KG1 (cell line): ENCODE data around the gene FSTL4.
"Not testable (repeated sequence)": the region's sequence is repeated elsewhere in the genome, so short reads cannot be mapped to it uniquely, and the experiment has no call there.

Source experiments
- DNase-seq: peaks from one replicate; lab custom pipeline; 2025; lab: John Stamatoyannopoulos, UW

The FSTL4 gene

DNA sequence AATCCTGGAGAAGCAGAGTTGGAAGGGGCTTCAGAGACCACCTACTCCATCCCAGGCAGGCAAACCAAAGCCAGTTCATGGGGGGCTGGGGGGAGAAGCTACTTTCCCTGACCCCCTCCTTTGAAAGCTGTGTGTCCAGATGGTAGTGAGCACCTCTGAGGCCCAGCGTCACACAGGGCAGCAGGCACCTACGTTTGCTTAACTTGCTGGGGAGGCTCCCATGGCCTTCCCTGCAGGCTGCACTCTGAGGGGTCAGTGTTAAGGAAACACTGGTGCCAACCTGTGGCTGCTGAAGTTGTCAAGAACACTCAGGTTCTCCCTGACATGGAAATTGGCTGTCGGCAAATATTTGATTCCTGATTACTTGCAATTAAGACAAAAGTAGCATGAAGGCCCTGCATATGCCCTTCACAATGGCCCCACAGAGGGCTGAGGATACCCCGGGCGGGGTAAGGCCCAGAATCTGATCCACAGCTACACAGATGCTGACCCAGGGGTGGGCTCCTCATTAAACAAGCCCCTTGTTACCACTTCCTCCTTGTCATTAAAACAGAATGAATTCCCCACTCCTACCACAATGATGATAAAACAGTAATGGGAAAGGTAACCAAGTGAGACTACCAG, 208.5 kb downstream of the FSTL4 start:
- no peak for DNase-seq

DNA sequence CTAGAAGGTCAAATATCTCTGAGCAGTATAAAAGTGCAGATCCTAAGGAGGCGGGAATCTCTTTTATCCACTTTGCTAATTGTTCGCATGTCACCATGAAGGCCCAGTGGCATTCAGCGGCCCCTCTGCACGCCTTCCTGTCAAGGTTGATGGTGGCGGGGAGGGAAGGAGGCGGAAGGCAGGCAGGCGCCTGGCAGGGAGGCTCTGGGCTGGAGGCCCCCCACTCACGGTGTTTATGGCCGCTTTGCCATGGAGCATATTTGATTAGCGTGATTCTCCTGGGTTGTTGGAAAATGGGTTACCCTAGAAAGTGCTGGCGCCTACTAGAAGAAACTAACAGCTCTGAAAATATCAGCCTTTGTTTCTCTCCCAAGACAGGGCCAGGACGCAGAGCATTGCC, 209.6 kb downstream of the FSTL4 start:
- no peak for DNase-seq

DNA sequence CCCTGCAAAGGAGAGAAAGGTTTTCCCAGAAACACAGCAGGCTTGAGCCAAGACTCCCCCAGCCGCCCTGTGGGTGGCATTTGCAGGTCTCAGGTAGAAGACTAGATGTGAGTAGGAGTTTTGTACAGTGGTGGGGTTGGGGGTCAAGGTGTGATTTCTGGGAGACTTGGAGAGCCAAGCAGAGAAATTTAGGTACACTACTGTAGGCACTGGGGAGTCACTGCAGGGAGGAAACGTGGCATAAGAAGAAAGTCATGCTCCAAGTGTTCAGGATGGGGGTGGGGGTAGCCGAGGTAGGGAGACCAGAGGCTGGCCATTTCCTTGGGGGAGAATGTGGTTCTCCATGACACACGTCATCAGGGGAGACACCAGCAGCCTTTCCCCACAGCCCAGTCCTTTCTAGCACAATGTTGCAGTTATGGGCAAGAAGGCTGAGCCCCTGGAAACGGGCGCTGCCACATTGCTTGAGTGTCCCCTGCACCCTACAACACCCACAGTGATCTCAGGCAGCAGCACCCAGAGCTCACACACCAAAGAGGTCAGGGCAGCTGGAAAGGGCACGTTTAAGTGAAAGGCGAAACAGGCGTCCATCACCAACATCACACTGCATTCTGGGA, 210.5 kb downstream of the FSTL4 start:
- DNase-seq = no peak

DNA sequence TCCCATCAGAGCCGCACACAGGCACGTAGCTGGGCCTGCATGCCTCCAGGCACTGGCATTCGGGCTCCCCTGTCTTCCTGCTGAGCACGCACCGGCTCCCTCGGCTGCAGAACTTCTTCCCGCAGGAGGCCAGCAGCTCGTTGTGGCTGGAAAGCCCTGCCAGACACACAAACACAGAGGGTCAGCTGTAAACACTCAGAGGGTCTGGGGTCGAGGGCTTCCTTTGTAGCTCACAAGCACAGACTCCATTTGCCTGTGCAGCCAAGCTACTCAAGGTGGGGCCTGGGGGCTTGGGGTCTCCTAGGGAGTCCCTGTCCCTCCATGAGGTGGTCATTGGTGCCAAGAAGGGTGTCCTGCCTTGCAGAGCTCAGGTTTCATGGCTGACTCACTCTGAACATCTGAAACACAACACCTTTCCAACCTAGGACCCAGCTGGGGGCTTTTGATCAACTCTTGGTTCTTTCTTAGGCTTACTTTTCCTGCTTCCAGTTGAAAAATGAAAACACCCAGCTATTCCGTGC, 211.4 kb downstream of the FSTL4 start:
- no peak for DNase-seq

DNA sequence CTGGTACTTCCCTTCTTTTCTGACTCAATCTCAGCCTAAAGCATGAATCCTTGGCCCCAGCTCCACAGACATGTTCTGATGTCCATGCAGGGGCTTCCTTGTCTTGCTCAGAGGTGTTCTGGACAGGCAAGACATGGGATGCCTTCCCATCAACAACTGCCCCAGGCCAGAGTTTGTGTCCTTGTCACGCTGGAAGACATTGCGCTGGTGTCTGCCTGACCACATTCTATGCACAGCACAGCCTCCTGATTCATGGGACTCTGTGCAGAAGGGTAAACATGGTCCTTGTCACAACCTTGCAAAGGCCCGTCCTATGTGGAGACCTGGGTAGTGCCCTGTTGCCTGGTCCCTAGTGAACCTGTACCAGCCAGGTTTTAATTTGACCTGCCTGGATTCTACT, 212.2 kb downstream of the FSTL4 start:
- DNase-seq = no peak

DNA sequence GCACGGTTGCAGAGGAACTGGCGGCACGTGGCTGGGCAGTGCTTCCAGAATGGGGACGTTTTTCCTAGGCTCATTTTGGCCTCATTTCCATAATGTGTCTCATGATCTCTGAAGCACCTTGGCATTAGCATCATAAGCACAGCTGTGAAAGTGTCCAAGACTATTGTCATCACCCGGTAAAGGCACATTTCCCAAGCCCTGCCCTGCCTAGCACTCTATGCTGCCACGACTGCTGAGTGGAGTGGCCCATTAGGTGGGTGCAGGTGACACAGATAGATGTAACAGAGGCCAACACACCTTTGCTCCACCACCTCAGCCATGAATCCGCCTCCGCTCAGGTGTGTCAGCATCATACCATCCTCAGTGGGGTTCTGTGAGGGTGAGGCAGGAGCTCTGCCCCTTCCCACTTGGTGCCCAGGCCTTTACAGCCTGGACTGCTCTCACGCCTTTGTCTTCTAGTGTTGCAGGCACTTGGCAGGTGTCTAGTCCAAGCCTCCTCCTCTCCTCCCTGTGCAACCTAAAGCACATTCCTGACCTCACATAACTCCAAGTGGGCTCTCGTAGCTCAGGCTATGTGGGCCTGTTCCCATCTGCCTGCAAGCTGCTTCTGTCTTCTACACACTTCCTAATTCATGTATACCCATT, 213.0 kb downstream of the FSTL4 start:
- no peak for DNase-seq

DNA sequence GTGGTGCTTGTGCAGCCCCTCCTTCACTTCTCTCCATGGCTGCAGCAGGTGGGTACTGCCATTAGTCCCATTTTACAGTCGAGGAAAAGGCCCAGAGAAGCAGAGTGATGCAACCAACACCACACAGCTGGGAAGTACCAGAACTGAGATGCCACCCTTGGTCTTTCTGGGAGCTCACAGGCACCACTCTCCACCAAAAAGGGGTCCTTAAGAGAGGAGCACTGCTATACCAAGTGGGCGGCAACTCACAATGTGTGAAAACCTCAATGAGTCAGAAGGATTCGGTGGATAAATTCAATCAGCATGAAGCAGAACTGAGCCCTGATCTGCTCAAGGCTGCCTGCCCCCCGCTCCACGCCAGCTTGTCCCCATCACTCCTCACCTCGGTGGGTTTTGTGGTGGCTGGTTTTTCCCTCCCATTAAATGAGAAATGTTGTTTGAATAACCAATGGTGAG, 213.7 kb downstream of the FSTL4 start:
- no peak for DNase-seq

DNA sequence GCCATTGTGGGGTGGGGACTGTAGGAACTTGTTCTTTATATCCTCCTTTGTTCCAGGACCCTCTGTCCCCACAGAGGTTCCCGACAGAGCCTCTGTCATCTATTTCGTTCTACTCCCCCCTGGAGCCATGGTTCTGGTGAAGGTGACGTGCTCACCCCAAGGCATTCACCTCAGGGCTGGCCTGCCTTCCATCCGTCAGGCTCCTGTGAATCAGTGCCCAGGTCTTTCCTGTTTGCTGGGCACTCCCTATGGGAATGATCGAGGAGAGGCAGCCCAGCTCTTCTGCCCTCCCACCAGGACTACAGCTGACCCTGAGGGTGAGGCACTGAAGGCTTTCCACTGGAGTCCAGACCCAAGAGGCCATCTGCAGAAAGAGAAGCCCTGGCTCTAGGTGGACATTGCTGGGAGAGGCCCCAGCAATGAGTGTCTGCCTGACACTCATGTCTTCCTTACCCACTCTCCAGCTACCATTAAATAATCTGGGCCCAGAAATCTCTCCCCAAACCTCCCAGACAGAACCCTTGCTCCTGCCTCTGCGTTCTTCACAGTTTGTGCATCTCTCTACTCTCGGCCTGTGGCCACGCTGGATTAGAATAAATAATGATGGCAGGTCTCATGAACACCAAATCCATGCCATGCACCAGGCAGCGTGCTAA, 214.2 kb downstream of the FSTL4 start:
- no peak for DNase-seq

DNA sequence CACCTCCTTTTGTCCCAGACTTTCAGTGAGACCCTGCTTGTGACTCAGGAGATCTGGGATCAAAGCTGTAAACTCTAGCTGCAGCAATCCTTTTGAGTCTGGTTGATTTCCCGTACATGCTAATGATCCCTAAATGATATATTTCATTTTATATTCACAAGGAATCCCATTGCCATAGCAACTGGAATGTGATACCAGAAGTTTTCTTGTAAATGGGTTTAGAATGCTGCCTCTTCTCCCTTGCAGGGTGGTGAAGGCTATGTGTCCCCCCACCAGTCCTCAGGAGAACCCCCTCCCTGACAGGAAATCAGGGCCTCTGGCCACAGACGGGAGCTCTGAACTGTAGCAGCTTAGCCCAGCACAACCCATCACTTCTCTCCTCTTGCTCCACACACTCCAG, 215.0 kb downstream of the FSTL4 start:
- no peak for DNase-seq

DNA sequence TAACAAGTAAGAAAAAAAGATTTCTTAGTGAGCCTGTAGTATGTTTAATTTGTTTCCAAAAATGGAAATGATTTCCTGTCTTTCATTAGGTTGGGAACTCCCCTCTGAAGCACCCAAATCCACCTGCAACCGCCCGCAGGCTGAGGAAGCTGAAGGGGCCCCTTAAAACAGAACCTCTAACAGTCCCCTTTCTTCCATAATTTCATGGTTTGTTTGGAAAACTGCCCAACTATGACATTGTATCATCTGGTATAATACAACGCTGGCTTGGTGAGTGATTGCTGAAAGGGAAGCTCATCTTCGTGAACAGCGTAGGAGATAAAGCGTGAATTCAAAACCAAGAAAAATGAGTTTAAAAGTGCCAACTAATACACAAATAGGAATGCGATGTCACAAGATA, 215.5 kb downstream of the FSTL4 start:
- DNase-seq = no peak

DNA sequence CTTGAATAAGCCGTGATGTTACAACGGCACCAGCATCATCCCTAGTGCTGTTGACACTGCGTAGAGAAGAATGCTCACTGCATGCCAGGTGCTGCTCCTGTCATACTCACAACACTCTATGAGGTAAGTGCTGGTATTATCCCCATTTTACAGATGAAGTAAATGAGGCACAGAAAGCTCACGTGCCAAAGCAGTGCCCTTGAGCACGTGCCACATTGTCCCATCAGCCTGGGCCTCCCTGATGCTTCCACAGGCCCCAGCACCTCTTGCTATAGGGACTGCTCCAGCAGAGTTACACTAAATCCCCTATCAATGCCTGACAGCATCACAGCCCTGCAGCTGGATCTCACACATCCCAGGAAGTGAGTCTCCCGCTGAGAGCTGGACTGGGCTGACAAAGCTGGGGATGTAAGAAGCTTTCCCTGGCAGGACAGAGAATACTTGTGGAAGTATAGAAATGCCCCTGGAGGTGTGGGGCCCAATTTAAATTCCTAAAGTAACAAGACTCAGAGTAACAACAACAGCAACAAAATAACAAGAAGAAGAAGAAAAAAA, 216.1 kb downstream of the FSTL4 start:
- no peak for DNase-seq

DNA sequence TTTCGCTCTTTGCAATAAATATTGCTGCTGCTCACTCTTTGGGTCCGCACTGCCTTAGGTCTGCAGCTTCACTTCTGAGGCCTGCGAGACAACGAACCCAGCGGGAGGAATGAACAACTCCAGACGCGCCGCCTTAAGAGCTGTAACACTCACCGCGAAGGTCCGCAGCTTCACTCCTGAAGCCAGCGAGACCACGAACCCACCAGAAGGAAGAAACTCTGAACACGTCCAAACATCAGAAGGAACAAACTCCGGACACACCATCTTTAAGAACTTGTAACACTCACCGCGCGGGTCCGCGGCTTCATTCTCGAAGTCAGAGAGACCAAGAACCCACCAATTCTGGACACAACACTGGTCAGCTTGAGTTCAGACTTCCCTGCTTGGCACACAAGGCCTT, 217.1 kb downstream of the FSTL4 start:
- DNase-seq = not testable (repeated sequence)

DNA sequence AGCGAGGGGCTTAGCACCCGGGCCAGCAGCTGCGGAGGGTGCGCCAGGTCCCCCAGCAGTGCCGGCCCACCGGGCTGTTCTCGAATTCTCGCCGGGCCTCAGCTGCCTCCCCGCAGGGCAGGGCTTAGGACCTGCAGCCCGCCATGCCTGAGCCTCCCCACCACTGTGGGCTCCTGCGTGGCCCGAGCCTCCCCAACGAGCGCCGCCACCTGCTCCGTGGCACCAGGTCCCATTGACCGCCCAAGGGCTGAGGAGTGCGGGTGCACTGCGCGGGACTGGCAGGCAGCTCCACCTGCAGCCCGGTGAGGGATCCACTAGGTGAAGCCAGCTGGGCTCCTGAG, 217.9 kb downstream of the FSTL4 start:
- not testable (repeated sequence) for DNase-seq

DNA sequence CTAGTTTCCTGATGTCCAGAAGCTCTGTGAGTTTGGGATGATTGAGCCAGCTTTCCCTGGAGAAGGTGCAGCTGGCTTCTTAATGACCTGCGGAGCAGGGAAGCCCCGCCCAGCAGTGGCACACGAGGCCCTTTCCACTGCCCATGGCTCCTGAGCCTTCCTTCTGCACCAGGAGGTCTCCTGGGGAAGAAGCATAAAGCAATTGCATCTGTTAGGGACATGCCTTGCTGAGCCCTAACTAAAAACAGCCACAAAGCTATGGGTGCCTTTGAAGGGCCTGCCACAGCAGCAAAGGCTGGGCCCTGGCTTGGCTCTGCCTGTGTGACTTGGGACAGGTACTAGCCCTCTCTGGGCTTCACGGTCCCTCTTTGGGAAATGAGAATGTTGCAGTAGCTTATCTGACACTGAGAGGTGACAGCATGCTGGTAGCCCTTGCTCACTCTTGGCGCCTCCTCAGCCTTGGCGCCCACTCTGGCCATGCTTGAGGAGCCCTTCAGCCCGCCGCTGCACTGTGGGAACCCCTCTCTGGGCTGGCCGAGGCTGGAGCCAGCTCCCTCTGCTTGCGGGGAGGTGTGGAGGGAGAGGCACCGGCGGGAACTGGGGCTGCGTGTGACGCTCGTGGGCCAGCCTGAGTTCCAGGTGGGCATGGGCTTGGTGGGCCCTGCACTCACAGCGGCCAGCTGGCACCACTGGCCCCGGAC, 218.4 kb downstream of the FSTL4 start:
- DNase-seq = no peak

DNA sequence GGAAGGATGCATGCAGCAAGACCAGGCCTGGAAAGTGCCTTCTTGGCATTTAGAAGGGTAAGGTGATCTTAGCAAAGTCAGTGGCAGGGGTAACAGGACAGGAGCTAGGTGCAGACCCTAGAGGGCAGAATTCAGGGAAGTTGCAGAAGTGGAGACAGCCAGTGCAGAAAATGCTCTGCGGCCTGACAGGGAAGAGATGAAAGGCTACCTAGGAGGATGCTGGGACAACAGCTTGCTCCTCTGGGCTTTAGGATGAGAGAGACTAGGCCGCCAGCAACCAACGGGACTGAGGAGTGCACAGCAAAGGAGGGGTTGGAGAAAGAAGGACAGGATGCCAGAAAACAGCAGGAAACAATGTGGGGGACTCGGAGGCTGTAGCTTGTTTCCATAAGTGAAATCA, 219.9 kb downstream of the FSTL4 start:
- no peak for DNase-seq

DNA sequence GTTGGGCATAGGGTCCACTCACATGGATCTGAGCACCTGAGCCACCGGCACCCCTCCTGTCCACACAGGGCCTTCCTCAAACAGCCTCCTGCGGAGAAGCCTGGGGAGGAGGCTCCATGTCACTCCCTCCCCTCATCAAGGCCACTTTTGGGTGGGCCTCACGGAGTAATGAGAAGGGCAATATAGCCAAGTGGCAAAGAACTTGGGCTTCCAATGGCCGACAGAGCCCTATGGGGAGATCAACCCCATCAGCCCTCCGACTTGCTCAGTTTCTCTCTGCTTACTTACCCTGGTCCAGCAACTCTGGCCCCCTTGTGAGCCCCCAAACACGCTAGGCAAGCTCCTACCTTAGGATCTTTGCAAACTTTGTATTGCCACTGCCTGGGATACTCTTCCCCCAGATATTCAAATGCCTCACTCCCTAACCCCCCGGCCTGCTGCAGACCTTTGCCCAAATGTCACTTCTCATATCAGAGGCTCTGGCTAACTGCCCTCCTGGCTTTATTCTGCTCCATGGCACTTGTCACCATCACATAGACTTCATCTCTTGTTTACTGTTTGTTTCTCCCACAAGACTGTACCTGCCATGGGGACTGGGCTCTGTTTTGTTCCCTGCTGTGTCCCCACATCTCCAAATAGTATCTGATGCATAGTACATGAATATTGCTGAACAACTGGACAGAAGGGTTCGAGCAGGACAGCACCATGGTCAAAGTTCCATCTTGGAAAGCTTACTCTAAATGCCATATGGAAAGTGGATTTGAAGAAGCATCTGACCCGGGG, 220.8 kb downstream of the FSTL4 start:
- no peak for DNase-seq

DNA sequence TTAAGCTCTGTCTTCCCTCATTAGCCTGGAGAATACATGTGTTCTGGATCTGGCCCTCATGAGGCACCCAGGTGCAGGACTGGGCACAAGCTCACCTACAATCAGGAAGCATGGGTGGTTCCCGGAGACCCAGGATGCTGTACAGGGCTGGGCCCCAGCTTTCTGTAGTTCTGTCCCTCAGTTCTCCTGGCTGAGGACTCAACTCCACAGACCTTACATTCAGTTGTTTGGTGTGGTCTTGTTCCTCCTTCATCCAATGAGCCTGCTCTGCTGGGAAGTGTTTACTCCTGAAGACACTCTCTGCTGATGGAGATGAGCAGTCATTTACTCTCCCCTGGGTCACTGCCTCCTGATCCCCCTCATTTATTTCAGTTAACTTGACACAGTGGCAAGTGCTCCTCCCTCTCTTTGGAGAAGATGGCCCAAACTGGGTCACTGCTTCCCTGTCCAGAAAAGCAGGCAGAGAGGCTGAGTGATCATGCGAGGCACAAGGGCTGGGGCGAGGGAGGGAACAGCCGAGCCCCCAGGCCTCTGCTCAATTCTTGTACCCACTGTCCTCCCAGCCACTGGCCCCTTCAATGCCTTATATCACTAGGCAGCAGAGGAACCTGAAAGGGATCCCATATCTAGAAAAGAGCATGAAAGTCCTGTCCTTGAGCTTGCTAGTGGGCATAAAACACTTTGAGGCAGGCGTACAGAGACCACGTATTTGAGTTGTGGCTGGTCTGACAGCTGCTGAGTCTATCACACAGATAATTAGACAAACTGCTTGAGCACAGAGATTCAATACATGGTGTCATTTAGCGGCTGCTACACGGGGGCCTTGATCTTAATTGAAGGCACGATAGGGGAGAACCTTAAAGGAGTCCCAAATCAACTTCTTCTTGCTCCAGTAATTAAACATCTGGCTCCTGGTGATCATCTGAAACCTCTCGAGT, 221.7 kb downstream of the FSTL4 start:
- no peak for DNase-seq

DNA sequence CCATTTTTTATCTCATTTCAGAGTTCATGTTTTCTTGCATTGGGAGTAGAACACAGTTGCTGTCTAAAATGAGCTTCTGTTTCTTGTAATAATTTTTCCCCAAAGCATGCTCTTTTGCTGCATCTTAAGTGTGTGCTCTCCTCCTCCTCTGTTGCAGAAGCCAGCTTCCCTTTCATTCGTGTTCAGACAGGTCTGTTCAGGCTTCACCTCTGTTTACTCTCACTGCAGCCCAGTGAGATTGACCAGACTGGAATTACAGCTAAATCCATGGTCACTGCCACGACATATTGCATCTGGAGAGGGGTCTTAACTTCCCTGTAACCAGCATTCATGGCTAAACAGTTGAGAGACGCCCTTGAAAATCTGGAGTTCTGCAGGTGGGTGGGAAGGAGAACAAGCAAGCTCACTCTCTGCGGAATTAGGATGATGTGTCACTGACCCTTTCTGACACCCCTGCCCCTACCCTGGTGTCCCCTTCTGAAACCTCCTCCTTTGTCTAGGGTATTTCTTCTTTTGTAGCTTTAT, 223.2 kb downstream of the FSTL4 start:
- no peak for DNase-seq

DNA sequence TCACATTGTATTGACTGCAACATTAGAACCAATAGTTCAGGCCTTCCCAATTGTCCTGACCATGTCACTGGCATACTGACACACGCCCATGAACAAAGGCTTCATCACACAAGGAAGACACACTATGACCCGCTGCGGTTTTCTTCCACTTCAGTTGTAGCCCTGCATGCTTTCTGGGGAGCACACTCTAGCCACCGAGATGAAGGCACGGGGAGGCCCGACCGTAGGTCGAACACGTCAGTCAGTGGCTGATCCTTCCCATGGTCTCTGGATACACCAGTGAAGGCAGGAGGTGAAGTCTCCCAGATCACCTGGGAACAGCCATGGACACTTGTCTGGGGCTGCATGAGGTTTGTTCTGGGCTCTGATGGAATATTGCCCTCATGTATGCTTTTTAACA, 224.7 kb downstream of the FSTL4 start:
- DNase-seq = no peak

DNA sequence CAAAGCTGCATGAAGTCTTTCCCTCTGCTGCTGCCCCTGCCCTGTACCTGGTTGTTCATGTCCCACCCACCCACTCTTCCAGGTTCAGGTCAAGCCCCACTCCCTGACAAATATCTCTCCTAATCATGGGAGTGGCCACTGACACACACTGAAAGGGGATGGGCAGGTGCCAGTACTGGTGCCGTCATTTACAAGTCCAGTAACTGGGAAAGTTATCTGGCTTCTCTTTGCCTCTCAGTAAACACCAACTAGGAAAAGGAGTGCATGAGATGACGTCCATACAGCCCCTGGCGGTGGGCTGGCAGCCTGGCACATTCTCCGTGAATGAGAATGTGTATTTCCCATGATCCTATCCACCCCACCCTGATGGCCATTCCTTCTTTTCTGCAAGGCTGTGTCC, 225.2 kb downstream of the FSTL4 start:
- DNase-seq = no peak
